ENCODE results near the gene KLHL30. TPM values are rescaled to one million over a fixed set of nuclear protein-coding genes. Genes with fewer than 3 reads are reported as not detected.

Gene KLHL30
- total RNA-seq, 2 donors from 2014 or later: not detected

- H3K27me3 ChIP-seq (ENCODE audit: control insufficient read depth, insufficient read depth, low read length, poor library complexity, severe bottlenecking): no peaks in the 10 kb centered on the region
- peaks cover 5% of the 10 kb centered on the region for H3K4me1 Mint-ChIP-seq
- no peak overlapping the region for H3K27ac ChIP-seq (ENCODE audit: low read depth, low read length)
- peak; percentile 45 for DNase-seq
- H3K36me3 Mint-ChIP-seq (ENCODE audit: low read depth): no peaks in the 10 kb centered on the region
- H3K9ac ChIP-seq (ENCODE audit: extremely low read depth, low read length, poor library complexity, severe bottlenecking): no peak overlapping the region
- no peaks in the 10 kb centered on the region for H3K9me3 ChIP-seq (ENCODE audit: control insufficient read depth, low read length)
- H3K27me3 Mint-ChIP-seq (ENCODE audit: insufficient read depth): no peaks in the 10 kb centered on the region
- no peak overlapping the region for H3K4me3 ChIP-seq (ENCODE audit: low read length)
- H3K4me1 ChIP-seq (ENCODE audit: control insufficient read depth, insufficient read depth, low read length): no peaks in the 10 kb centered on the region
- H3K9me3 Mint-ChIP-seq: no peaks in the 10 kb centered on the region
- H3K36me3 ChIP-seq (ENCODE audit: control insufficient read depth, insufficient read depth, low read length): no peaks in the 10 kb centered on the region
- no peak for TF ChIP-seq CTCF (conservative IDR thresholded peaks at IDR 0.05)
- H3K27ac Mint-ChIP-seq: no peak overlapping the region
- H3K4me3 Mint-ChIP-seq: no peak overlapping the region
- 88 to 98% methylated on average over 7 to 14 of the region's 14 CpGs for WGBS, 2 experiments (ENCODE audit: insufficient coverage in 1 of 2, insufficient read length in 1 of 2)
Observed at GRCh38 chr2:238104226-238104690, 34.2 kb upstream of the KLHL30 start.

- Histone ChIP-seq H3K4me1 (ENCODE audit: control insufficient read depth, insufficient read depth, low read length) (no peaks in the 10 kb centered on the region), H3K27ac (ENCODE audit: low read depth, low read length) (no peak overlapping the region), H3K27me3 (ENCODE audit: control insufficient read depth, insufficient read depth, low read length, poor library complexity, severe bottlenecking) (no peaks in the 10 kb centered on the region), H3K4me3 (ENCODE audit: low read length) (no peak overlapping the region), H3K9ac (ENCODE audit: extremely low read depth, low read length, poor library complexity, severe bottlenecking) (no peak overlapping the region), H3K36me3 (ENCODE audit: control insufficient read depth, insufficient read depth, low read length) (no peaks in the 10 kb centered on the region), H3K9me3 (ENCODE audit: control insufficient read depth, low read length) (no peaks in the 10 kb centered on the region)
- H3K4me3 Mint-ChIP-seq: no peak overlapping the region
- H3K9me3 Mint-ChIP-seq: no peaks in the 10 kb centered on the region
- no peaks in the 10 kb centered on the region for H3K27me3 Mint-ChIP-seq (ENCODE audit: insufficient read depth)
- no peak overlapping the region for H3K27ac Mint-ChIP-seq
- WGBS, 2 experiments (ENCODE audit: insufficient coverage in 1 of 2, insufficient read length in 1 of 2): 92 to 97% methylated on average over 10 to 21 of the region's 21 CpGs
- H3K36me3 Mint-ChIP-seq (ENCODE audit: low read depth): no peaks in the 10 kb centered on the region
- DNase-seq: no peak
- no peak for TF ChIP-seq CTCF (conservative IDR thresholded peaks at IDR 0.05)
- H3K4me1 Mint-ChIP-seq: peaks cover 5% of the 10 kb centered on the region
Observed at GRCh38 chr2:238104691-238105371, 33.6 kb upstream of the KLHL30 start.

- Histone ChIP-seq H3K9ac (ENCODE audit: extremely low read depth, low read length, poor library complexity, severe bottlenecking) (no peak overlapping the region), H3K4me1 (ENCODE audit: control insufficient read depth, insufficient read depth, low read length) (no peaks in the 10 kb centered on the region), H3K27ac (ENCODE audit: low read depth, low read length) (no peak overlapping the region), H3K9me3 (ENCODE audit: control insufficient read depth, low read length) (no peaks in the 10 kb centered on the region), H3K4me3 (ENCODE audit: low read length) (no peak overlapping the region), H3K36me3 (ENCODE audit: control insufficient read depth, insufficient read depth, low read length) (no peaks in the 10 kb centered on the region), H3K27me3 (ENCODE audit: control insufficient read depth, insufficient read depth, low read length, poor library complexity, severe bottlenecking) (no peaks in the 10 kb centered on the region)
- Mint-ChIP-seq H3K27ac (no peak overlapping the region), H3K27me3 (ENCODE audit: insufficient read depth) (no peaks in the 10 kb centered on the region), H3K36me3 (ENCODE audit: low read depth) (no peaks in the 10 kb centered on the region), H3K4me1 (peaks cover 5% of the 10 kb centered on the region), H3K4me3 (no peak overlapping the region), H3K9me3 (no peaks in the 10 kb centered on the region)
- no peak for TF ChIP-seq CTCF (conservative IDR thresholded peaks at IDR 0.05)
- WGBS, 2 experiments (ENCODE audit: insufficient coverage in 1 of 2, insufficient read length in 1 of 2): 94% methylated on average over 16 to 28 of the region's 28 CpGs
- peak; percentile 41 for DNase-seq
Observed at GRCh38 chr2:238105506-238106338, 32.7 kb upstream of the KLHL30 start.

Measured in endodermal cell (in vitro differentiated cells).